Cardiac atrium fibroblast (primary cell): ENCODE data around the gene SEC24C. TPM values are rescaled to one million over a fixed set of nuclear protein-coding genes. Genes with fewer than 3 reads are reported as not detected.

ENCODE experiments used
- total RNA-seq: library from RNA; depleted of rRNA; stranded (reverse); fragments of >200 nt; gene quantifications from 2 replicates; pipeline ENCODE4 v1.2.3, GENCODE V29; 2015

SEC24C gene, protein sequence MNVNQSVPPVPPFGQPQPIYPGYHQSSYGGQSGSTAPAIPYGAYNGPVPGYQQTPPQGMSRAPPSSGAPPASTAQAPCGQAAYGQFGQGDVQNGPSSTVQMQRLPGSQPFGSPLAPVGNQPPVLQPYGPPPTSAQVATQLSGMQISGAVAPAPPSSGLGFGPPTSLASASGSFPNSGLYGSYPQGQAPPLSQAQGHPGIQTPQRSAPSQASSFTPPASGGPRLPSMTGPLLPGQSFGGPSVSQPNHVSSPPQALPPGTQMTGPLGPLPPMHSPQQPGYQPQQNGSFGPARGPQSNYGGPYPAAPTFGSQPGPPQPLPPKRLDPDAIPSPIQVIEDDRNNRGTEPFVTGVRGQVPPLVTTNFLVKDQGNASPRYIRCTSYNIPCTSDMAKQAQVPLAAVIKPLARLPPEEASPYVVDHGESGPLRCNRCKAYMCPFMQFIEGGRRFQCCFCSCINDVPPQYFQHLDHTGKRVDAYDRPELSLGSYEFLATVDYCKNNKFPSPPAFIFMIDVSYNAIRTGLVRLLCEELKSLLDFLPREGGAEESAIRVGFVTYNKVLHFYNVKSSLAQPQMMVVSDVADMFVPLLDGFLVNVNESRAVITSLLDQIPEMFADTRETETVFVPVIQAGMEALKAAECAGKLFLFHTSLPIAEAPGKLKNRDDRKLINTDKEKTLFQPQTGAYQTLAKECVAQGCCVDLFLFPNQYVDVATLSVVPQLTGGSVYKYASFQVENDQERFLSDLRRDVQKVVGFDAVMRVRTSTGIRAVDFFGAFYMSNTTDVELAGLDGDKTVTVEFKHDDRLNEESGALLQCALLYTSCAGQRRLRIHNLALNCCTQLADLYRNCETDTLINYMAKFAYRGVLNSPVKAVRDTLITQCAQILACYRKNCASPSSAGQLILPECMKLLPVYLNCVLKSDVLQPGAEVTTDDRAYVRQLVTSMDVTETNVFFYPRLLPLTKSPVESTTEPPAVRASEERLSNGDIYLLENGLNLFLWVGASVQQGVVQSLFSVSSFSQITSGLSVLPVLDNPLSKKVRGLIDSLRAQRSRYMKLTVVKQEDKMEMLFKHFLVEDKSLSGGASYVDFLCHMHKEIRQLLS
- 45.9 and 63.8 TPM in 2 replicates for total RNA-seq

GRCh38 chr10:73743905-73744663, at the start of gene SEC24C:
Gene SEC24C (plus strand): TSS chr10:73744372. CDS start chr10:73746833, 2,461 bp downstream.

DNA sequence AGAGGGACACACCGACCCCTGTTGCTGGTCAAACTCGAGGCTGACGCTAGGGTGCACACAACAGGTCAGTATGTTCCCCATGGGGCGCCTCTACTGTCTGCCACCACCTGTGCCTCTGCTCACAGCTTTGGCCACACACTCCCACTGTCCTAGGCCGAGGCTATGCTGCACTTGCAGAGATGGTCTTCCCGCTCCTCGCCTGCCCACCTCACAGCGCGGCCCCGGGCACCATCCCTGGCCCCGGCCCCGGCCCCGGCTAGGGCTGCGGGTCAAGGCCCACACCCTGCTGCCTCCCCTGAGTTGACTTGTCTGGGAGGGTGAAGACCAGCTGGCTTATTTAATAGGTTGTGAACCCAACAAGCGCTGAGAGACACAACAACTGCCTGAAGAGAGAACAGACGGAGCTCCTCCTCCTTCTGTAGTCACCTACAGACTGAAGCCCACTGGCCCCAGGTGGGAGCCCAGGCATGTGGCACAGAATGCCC, 46.5 kb upstream of the SEC24C start, which contains the start of gene AGAP5:
Gene AGAP5, minus strand, starts transcription at position 435 of the 485 bp plus-strand sequence. Its CDS starts 354 bp downstream, at position 81.

DNA sequence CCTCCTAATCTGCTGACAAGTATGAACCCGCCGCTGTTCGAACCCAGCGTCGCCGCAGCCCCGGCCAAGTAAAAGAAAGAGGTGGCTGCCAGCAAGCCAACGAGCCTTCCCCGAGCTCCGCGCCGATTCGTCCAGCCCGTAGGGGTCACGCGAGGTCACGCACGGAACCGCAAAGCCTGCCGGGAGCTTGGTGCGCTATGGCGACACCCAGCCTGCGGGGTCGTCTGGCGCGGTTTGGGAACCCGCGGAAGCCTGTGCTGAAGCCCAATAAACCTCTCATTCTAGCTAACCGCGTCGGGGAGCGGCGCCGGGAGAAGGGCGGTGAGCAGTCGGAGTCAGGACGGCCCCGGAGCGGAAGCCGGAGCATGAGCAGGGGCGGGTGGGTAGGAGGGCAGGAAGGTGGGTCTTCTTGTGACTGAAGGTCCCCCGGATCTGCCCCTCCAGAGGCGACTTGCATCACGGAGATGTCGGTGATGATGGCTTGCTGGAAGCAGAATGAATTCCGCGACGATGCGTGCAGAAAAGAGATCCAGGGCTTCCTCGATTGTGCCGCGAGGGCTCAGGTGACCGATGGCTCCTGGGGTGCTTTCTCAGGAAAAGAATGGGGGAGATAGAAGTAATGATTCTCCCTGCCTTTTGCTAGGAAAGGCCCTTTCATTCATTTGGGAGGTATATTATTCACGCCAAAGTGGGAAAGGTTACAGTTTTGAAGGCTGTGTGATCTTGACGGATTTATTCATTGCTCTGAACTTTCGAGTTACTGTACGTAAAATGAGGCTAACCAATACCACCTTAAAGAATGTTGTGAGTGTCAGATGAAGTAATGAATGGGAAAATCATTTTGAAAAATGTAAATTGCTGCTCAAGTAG, 37.9 kb downstream of the SEC24C start, which contains the start of gene CHCHD1:
Gene CHCHD1, plus strand, starts transcription at position 170 of the 870 bp plus-strand sequence. Its CDS starts 28 bp downstream, at position 198.

DNA sequence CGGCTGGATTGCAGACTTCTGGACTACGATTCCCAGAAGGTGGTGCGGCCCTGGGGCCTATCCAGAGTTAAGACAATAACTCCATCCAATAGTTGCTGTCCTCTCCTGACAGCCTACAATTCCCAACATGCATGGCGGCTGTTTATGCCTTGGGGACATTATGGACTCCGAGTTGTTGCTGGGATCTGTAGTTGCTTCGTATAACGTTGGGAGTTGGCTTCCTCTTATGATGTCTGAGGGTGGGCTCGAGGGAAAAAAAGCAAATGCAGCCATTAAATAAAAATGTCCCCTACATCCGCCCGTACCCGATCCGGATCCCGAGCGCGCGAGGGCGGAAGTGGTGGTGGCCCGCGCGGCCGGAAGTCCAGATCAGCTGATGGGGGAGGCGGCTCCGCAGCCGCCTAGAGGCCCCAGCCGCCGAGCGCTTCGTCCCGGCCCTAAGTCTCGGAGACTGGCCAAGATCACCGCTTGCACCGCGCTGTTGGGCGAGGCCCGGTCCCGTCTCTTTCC, 41.1 kb downstream of the SEC24C start, which contains the start of gene ZSWIM8:
Gene ZSWIM8, plus strand, starts transcription at position 396 of the 510 bp plus-strand sequence. CDS start 273 bp downstream, outside the sequence.

Other genes starting within 250 kb of the SEC24C start
- gene PPP3CB, start 248.3 kb upstream of the SEC24C start, total RNA-seq, result 24.9 and 27.2 TPM in 2 replicates
- gene USP54, start 153.0 kb upstream of the SEC24C start, total RNA-seq, result 5.4 and 5.5 TPM in 2 replicates
- gene MYOZ1, start 102.9 kb upstream of the SEC24C start, total RNA-seq, result not detected in 2 replicates
- not detected in 2 replicates for gene SYNPO2L, start 88.3 kb upstream of the SEC24C start, total RNA-seq
- gene AGAP5, start 46.3 kb upstream of the SEC24C start, total RNA-seq, result 0.49 and 1.1 TPM in 2 replicates
- gene CHCHD1, start 37.7 kb downstream of the SEC24C start, total RNA-seq, result 23.6 and 25.6 TPM in 2 replicates
- 54.4 and 75.6 TPM in 2 replicates for gene ZSWIM8, start 41.2 kb downstream of the SEC24C start, total RNA-seq
- gene NDST2, start 67.2 kb downstream of the SEC24C start, total RNA-seq, result 15.6 and 35.4 TPM in 2 replicates
- 11.6 and 17.0 TPM in 2 replicates for gene CAMK2G, start 130.2 kb downstream of the SEC24C start, total RNA-seq
- 49.1 and 55.2 TPM in 2 replicates for gene PLAU, start 166.8 kb downstream of the SEC24C start, total RNA-seq